HL-60 (cell line): ENCODE results near the gene PRPF18.

Experiments
- DNase-seq, 2 experiments: peaks; one replicate each; pipeline ENCODE4 v3.0.0-alpha.2; 2010 to 2020; ENCODE audit warnings: low read depth in 1 of 2, low spot score in 1 of 2
- H3K27ac ChIP-seq: fragments of 250-450 bp; sonication (Bioruptor Pico); replicated peaks from 2 replicates; pipeline ENCODE4 v1.5.1; 2020; ENCODE audit warnings: mild to moderate bottlenecking, moderate library complexity
- H3K27me3 ChIP-seq: fragments of 250-450 bp; sonication (Bioruptor Pico); 2 replicates; pipeline ENCODE4 v1.5.1; 2021; ENCODE audit warnings: mild to moderate bottlenecking, moderate library complexity; ENCODE audit not compliant: insufficient read depth, poor library complexity, severe bottlenecking
- H3K4me3 ChIP-seq: replicated peaks from 2 replicates; pipeline ENCODE4 v1.5.1; 2011; ENCODE audit warnings: mild to moderate bottlenecking, control low read depth, low read length; ENCODE audit not compliant: insufficient read depth
- GABPA ChIP-seq: IDR thresholded peaks from 2 replicates; pipeline ENCODE4 v1.6.1; 2012; ENCODE audit warnings: low read depth
- POLR2AphosphoS5 ChIP-seq: IDR thresholded peaks from 2 replicates; pipeline ENCODE4 v1.6.1; 2012; ENCODE audit warnings: low read depth
- REST ChIP-seq: IDR thresholded peaks from 2 replicates; pipeline ENCODE4 v1.6.1; 2012; ENCODE audit warnings: low read depth; ENCODE audit not compliant: insufficient replicate concordance
- SPI1 ChIP-seq: IDR thresholded peaks from 2 replicates; pipeline ENCODE4 v1.6.1; 2012; ENCODE audit warnings: low read depth, mild to moderate bottlenecking, borderline replicate concordance
- TF ChIP-seq, protein P1 (sequence below): IDR thresholded peaks from one replicate; pipeline ENCODE4 v1.5.1; 2011; ENCODE audit warnings: low read length, control low read depth, inconsistent platforms; ENCODE audit not compliant: insufficient read depth

Gene PRPF18

GRCh38 chr10:13631594-13631993 is 44.8 kb downstream of the PRPF18 start:
- no peak for TF ChIP-seq POLR2AphosphoS5
- TF ChIP-seq, protein P1, sequence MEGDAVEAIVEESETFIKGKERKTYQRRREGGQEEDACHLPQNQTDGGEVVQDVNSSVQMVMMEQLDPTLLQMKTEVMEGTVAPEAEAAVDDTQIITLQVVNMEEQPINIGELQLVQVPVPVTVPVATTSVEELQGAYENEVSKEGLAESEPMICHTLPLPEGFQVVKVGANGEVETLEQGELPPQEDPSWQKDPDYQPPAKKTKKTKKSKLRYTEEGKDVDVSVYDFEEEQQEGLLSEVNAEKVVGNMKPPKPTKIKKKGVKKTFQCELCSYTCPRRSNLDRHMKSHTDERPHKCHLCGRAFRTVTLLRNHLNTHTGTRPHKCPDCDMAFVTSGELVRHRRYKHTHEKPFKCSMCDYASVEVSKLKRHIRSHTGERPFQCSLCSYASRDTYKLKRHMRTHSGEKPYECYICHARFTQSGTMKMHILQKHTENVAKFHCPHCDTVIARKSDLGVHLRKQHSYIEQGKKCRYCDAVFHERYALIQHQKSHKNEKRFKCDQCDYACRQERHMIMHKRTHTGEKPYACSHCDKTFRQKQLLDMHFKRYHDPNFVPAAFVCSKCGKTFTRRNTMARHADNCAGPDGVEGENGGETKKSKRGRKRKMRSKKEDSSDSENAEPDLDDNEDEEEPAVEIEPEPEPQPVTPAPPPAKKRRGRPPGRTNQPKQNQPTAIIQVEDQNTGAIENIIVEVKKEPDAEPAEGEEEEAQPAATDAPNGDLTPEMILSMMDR = no peak
- TF ChIP-seq SPI1 = no peak
- TF ChIP-seq REST = no peak
- no peak for TF ChIP-seq GABPA
- no peaks in the 10 kb centered on the region for H3K27me3 ChIP-seq
- no peak overlapping the region for H3K27ac ChIP-seq
- no peak overlapping the region for H3K4me3 ChIP-seq
- peak in 1 of 2 experiments; percentile 29 for DNase-seq

GRCh38 chr10:13632440-13632839 is 45.7 kb downstream of the PRPF18 start:
- TF ChIP-seq, protein P1 = no peak
- TF ChIP-seq SPI1 = no peak
- TF ChIP-seq REST = no peak
- TF ChIP-seq POLR2AphosphoS5 = no peak
- TF ChIP-seq GABPA = no peak
- Histone ChIP-seq H3K27me3 (no peaks in the 10 kb centered on the region), H3K4me3 (no peak overlapping the region), H3K27ac (no peak overlapping the region)
- DNase-seq = no peak

DNA sequence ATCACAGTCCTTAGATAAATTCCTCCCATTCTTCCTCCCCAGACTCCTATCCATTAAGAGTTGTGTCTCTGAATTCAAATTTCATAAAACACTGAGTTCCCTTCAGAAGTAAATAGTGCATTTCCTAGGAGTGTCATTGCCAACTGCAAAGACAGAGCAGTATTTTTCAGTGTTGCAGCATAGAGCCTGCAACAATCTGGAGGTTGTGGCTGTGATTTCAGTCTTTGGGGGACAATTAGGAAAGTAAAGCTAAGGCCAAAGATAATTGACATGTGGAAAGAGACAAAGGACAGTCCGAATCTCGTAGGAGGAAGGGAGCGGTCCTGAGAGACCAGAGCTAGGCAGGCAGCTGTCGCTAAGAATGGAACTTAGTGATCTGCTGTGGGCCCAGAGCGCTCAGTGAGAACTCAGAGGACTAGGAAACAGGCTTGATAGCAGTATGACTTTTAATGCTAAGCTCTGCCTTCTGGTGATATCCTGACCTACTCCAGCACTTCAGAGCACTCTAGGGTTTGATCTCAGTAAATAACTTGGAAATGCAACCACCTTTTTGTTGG is 46.2 kb downstream of the PRPF18 start:
- H3K27me3 ChIP-seq = no peaks in the 10 kb centered on the region
- TF ChIP-seq GABPA (no peak), REST (no peak), SPI1 (no peak), POLR2AphosphoS5 (no peak)
- TF ChIP-seq, protein P1 = no peak
- no peak overlapping the region for H3K27ac ChIP-seq
- DNase-seq = no peak
- H3K4me3 ChIP-seq = no peak overlapping the region
